Measurements from ENCODE around the gene WWC1. TPM values are rescaled to one million over a fixed set of nuclear protein-coding genes. Genes with fewer than 3 reads are reported as not detected.

WWC1 gene
- total and polyA plus RNA-seq, 10 of the 15 experiments (the other 5 are each of a cell fraction or from before 2014, with no cell fraction given) = 0.50 to 7.8 (median 2.5) TPM

- H3K27ac ChIP-seq (ENCODE audit: control insufficient read depth, insufficient read depth) = no peak overlapping the region
- in situ Hi-C loops (cut with MboI) = no loop called here
- 100% methylated on average over 1 of the region's 1 CpG for WGBS (ENCODE audit: insufficient coverage, insufficient replicate concordance, low lambda C conversion rate, missing lambda C conversion rate)
Observed at GRCh38 chr5:168407211-168407610, 115.8 kb downstream of the WWC1 start.

More at GRCh38 chr5:168407211-168407610, 115.8 kb downstream of the WWC1 start:
- no peak for DNase-seq (ENCODE audit: low read depth, low spot score)
- ChIA-PET POLR2A (no interaction called here), RAD21 (ENCODE audit: unreplicated experiment) (no interaction called here), CTCF (no interaction called here), SMC1A (ENCODE audit: uncharacterized antibody, unreplicated experiment) (no interaction called here)
- Histone ChIP-seq H3K9me3 (replicated peaks; ENCODE audit: control insufficient read depth, insufficient read depth, low read length) (no peaks in the 10 kb centered on the region), H3K27me3 (replicated peaks in 1 of 2; ENCODE audit: control insufficient read depth in 2 of 2, insufficient read depth in 2 of 2, low read length in 1 of 2) (no peaks in the 10 kb centered on the region), H3K79me2 (ENCODE audit: control insufficient read depth, insufficient read depth, low read length) (no peaks in the 10 kb centered on the region), H3K9ac (ENCODE audit: control insufficient read depth, insufficient read depth, low read length) (no peak overlapping the region), H3K4me3 (no peak overlapping the region), H3K4me2 (ENCODE audit: control insufficient read depth, insufficient read depth) (no peak overlapping the region), H4K20me1 (ENCODE audit: control insufficient read depth, insufficient read depth) (no peaks in the 10 kb centered on the region), H2AFZ (ENCODE audit: control insufficient read depth, low read depth, low read length) (no peak overlapping the region), H3K4me1 (ENCODE audit: control insufficient read depth, insufficient read depth, low read length) (peaks cover 11% of the 10 kb centered on the region), H3K36me3 (ENCODE audit: control insufficient read depth in 2 of 2, insufficient read depth in 2 of 2, low read length in 1 of 2) (no peaks in the 10 kb centered on the region; a peak in 1 of 4 replicates)
- TF ChIP-seq PML (IDR thresholded peaks at IDR 0.05; ENCODE audit: low read length) = no peak
- TF ChIP-seq RBBP5 (conservative IDR thresholded peaks at IDR 0.05) = no peak
- TF ChIP-seq ETV6 (conservative IDR thresholded peaks at IDR 0.05 in 1 of 2, IDR thresholded peaks at IDR 0.05 in 1 of 2; ENCODE audit: borderline replicate concordance in 1 of 2, low read depth in 1 of 2) = no peak
- no peak for TF ChIP-seq ZBTB40 (IDR thresholded peaks at IDR 0.05; ENCODE audit: borderline replicate concordance)
- intact Hi-C loops (cut with micrococcal nuclease; ENCODE audit: unreplicated experiment) = no loop called here
- no TSS peak for BruUV-seq (replicated peaks)
- ATAC-seq = no peak
- no peak for FAIRE-seq
